ENCODE data around the gene SAMD8. TPM values are rescaled to one million over a fixed set of nuclear protein-coding genes. Genes with fewer than 3 reads are reported as not detected.
"Not testable (repeated sequence)": the region's sequence is repeated elsewhere in the genome, so short reads cannot be mapped to it uniquely, and the experiment has no call there.

Gene SAMD8
- total and polyA plus RNA-seq, 3 donors from 2014 or later, result 45.0 to 66.3 (median 55.3) TPM

GRCh38 chr10:75197906-75198305, 86.5 kb downstream of the SAMD8 start:
- H3K4me3 ChIP-seq, result no peak overlapping the region
- no peak for TF ChIP-seq CTCF (IDR thresholded peaks at IDR 0.05)
- TF ChIP-seq POLR2A (IDR thresholded peaks at IDR 0.05), result no peak
- DNase-seq, result peak; percentile 35
- no peaks in the 10 kb centered on the region for H3K27me3 ChIP-seq
- 63 to 77% methylated on average over 2 of the region's 2 CpGs for WGBS, 2 donors
- no peaks in the 10 kb centered on the region for H3K9me3 ChIP-seq
- no peak overlapping the region for H3K27ac ChIP-seq
- H3K4me1 ChIP-seq, result peaks cover 9% of the 10 kb centered on the region
- H3K36me3 ChIP-seq (ENCODE audit: low read depth, missing control alignments), result no peaks in the 10 kb centered on the region
- intact Hi-C loops (cut with DNase I; ENCODE audit: low total_unique reads), result no loop called here

GRCh38 chr10:75199949-75200348, 88.5 kb downstream of the SAMD8 start:
- 81 to 99% methylated on average over 6 of the region's 6 CpGs for WGBS, 2 donors
- H3K4me1 ChIP-seq, result peaks cover 12% of the 10 kb centered on the region
- H3K27ac ChIP-seq; DNase-seq; H3K9me3 ChIP-seq; H3K27me3 ChIP-seq; H3K36me3 ChIP-seq (ENCODE audit: low read depth, missing control alignments); intact Hi-C loops (cut with DNase I; ENCODE audit: low total_unique reads); H3K4me3 ChIP-seq: not testable (repeated sequence)

DNA sequence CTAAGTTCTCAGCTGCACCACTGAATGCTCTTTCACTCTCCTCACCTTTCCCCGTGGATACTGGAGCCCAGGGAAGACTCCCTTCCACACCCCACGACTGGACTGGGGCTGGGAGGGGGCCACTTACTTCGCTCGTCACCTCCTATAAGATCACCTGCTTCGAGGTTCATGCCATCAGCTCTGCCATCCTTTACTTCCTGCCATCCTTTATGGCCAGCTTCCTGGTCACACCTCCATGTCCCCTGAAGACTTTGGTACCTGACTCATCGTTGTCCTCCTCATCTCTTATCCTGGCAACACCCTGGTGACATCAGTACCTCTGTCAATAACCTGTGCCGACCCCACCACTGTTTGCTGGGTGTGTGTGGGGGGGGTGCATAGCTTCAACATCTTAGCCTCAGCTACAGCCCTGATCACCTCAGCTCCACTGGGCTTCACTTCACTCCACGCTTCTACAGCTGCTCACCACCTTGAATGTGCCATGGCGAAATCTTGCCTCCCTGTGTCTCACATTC, 90.4 kb downstream of the SAMD8 start:
- no peak overlapping the region for H3K27ac ChIP-seq
- H3K27me3 ChIP-seq, result no peaks in the 10 kb centered on the region
- H3K4me3 ChIP-seq, result no peak overlapping the region
- peaks cover 12% of the 10 kb centered on the region for H3K4me1 ChIP-seq
- TF ChIP-seq CTCF (IDR thresholded peaks at IDR 0.05), result no peak
- no peak for TF ChIP-seq POLR2A (IDR thresholded peaks at IDR 0.05)
- intact Hi-C loops (cut with DNase I; ENCODE audit: low total_unique reads), result no loop called here
- no peaks in the 10 kb centered on the region for H3K9me3 ChIP-seq
- H3K36me3 ChIP-seq (ENCODE audit: low read depth, missing control alignments), result no peaks in the 10 kb centered on the region
- no peak for DNase-seq
- WGBS, 2 donors, result 85 to 88% methylated on average over 9 of the region's 9 CpGs

DNA sequence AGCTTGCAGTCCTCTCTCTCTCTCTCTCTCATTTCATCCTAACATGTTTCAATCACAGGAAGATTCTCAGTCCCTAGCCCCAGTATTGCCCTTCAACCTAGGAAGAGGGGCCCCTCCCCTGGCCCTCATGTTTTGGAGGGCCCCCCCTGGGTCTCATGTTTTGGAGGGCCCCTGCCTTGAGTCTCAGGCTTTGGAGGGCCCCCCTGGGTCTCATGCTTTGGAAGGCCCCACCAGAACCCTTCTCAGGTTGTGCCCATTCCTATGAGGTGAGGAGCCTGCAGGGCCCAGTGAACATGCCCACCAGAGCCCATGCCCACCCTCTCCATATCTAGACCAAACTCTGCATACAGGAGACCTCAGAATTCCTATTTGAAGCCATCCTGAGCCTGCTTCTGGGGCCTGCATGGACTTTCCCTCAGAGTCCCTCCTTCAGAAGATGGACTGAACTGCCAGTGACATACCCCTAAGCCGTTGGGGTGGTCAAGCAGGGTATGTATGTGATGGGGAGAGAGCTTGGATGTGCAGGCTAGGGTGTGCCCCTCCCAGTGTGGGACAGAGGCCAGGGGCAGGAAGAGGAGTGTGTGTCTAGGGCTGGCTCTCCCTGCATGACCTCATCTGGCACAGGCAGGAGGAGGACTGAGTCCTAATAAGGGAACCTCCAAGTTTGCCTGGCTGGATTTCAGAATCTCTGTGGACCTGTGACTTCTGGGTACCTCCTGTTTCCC, 91.0 kb downstream of the SAMD8 start:
- Histone ChIP-seq H3K4me3 (no peak overlapping the region), H3K27me3 (no peaks in the 10 kb centered on the region), H3K9me3 (no peaks in the 10 kb centered on the region), H3K36me3 (ENCODE audit: low read depth, missing control alignments) (no peaks in the 10 kb centered on the region), H3K27ac (no peak overlapping the region), H3K4me1 (peaks cover 12% of the 10 kb centered on the region)
- intact Hi-C loops (cut with DNase I; ENCODE audit: low total_unique reads), result no loop called here
- peak; percentile 48 for DNase-seq
- TF ChIP-seq CTCF (IDR thresholded peaks at IDR 0.05) (no peak), POLR2A (IDR thresholded peaks at IDR 0.05) (no peak)
- whole genome bisulfite sequencing, 2 donors, result 50 to 83% methylated on average over 1 of the region's 1 CpG

- H3K27ac ChIP-seq; H3K27me3 ChIP-seq; H3K4me1 ChIP-seq; DNase-seq; intact Hi-C loops (cut with DNase I; ENCODE audit: low total_unique reads); H3K4me3 ChIP-seq; H3K9me3 ChIP-seq; H3K36me3 ChIP-seq (ENCODE audit: low read depth, missing control alignments): not testable (repeated sequence)
- 87 to 89% methylated on average over 11 of the region's 11 CpGs for WGBS, 2 donors
These were observed 91.7 kb downstream of the SAMD8 start for GRCh38 chr10:75203046-75203620.
